K562 (cell line): ENCODE measurements around the gene KHSRP. TPM values are rescaled to one million over a fixed set of nuclear protein-coding genes. Genes with fewer than 3 reads are reported as not detected.

Experiments
- ARNT ChIP-seq, 2 experiments: fragments of 450-650 bp; IDR thresholded peaks; 2 replicates each; pipeline ENCODE4 v1.6.1; 2016; ENCODE audit warnings: mild to moderate bottlenecking in 1 of 2
- ATF7 ChIP-seq: fragments of 450-650 bp; IDR thresholded peaks from 2 replicates; pipeline ENCODE4 v1.7.1; 2014; ENCODE audit warnings: mild to moderate bottlenecking, moderate library complexity
- BCOR ChIP-seq: fragments of 450-650 bp; IDR thresholded peaks from 2 replicates; pipeline ENCODE4 v1.6.1; 2016
- BRD9 ChIP-seq: fragments of 450-650 bp; IDR thresholded peaks from 2 replicates; pipeline ENCODE4 v1.6.1; 2018; ENCODE audit warnings: low read depth; ENCODE audit not compliant: partially characterized antibody
- FIP1L1 ChIP-seq: fragments of 200-400 bp; formaldehyde crosslinking; IDR thresholded peaks from 2 replicates; pipeline ENCODE4 v1.6.1; 2018; ENCODE audit warnings: mild to moderate bottlenecking, low read depth, low read length; ENCODE audit not compliant: poor library complexity, severe bottlenecking
- HDAC2 ChIP-seq: fragments of 450-650 bp; IDR thresholded peaks from 2 replicates; pipeline ENCODE4 v1.6.1; 2016; ENCODE audit warnings: mild to moderate bottlenecking
- MAFK ChIP-seq: IDR thresholded peaks from 2 replicates; pipeline ENCODE4 v1.6.1; 2011; ENCODE audit warnings: low read length, improper control_type of control experiment
- MECOM ChIP-seq: fragments of 250-450 bp; sonication (Bioruptor Pico); IDR thresholded peaks from 2 replicates; pipeline ENCODE4 v1.8.0; 2022; ENCODE audit warnings: inconsistent platforms
- MEF2A ChIP-seq: IDR thresholded peaks from 2 replicates; pipeline ENCODE4 v1.6.1; 2011; ENCODE audit warnings: low read depth, mild to moderate bottlenecking, low read length, moderate library complexity; ENCODE audit not compliant: control insufficient read depth
- NCOA4 ChIP-seq: fragments of 450-650 bp; IDR thresholded peaks from 2 replicates; pipeline ENCODE4 v1.6.1; 2018; ENCODE audit warnings: mild to moderate bottlenecking; ENCODE audit not compliant: partially characterized antibody
- POLR2A ChIP-seq: fragments of 450-650 bp; conservative IDR thresholded peaks from 2 replicates; pipeline ENCODE4 v1.6.1; 2016
- PRMT5 ChIP-seq: sonication (generic); formaldehyde crosslinking; IDR thresholded peaks from 2 replicates; pipeline ENCODE4 v1.5.0; 2020; ENCODE audit warnings: missing genetic modification reagents
- PTBP1 ChIP-seq: fragments of 200-400 bp; formaldehyde crosslinking; IDR thresholded peaks from 2 replicates; pipeline ENCODE4 v1.6.1; 2017; ENCODE audit warnings: low read depth, low read length
- PTTG1 ChIP-seq: fragments of 450-650 bp; IDR thresholded peaks from 2 replicates; pipeline ENCODE4 v1.6.1; 2016; ENCODE audit warnings: low read depth, mild to moderate bottlenecking, missing genetic modification characterization, missing compliant biosample characterization
- RAD51 ChIP-seq: fragments of 450-650 bp; IDR thresholded peaks from 2 replicates; pipeline ENCODE4 v1.7.1; 2016; ENCODE audit warnings: low read depth, mild to moderate bottlenecking, borderline replicate concordance
- RHOXF2B ChIP-seq: fragments of 250-450 bp; sonication (Bioruptor Pico); conservative IDR thresholded peaks from 2 replicates; pipeline ENCODE4 v1.5.1; 2021
- ZNF143 ChIP-seq: sonication (generic); formaldehyde crosslinking; IDR thresholded peaks from 2 replicates; pipeline ENCODE4 v1.9.0; 2022; ENCODE audit warnings: mild to moderate bottlenecking, missing genetic modification reagents
- ZNF408 ChIP-seq: fragments of 250-450 bp; sonication (Bioruptor Pico); IDR thresholded peaks from 2 replicates; pipeline ENCODE4 v1.4.0; 2020; ENCODE audit warnings: low read depth, mild to moderate bottlenecking, moderate library complexity
- ZNF75A ChIP-seq: fragments of 450-650 bp; formaldehyde crosslinking; IDR thresholded peaks from 2 replicates; pipeline ENCODE4 v1.4.0; 2020; ENCODE audit warnings: mild to moderate bottlenecking
- polyA plus RNA-seq, 8 experiments: library from polyadenylated mRNA; depleted of rRNA in 4 of 8; stranded (reverse) in 5 of 8; unstranded in 3 of 8; fragments of >200 nt; fragmentation: Nextera tagmentation in 2 of 8; fragmentation: Illumina TruSeq in 1 of 8; extraction: Ambion mirVana in 2 of 8; extraction: Trizol in 1 of 8; gene quantifications; 2 replicates each; pipeline versions ENCODE4 v1.2.1 to v1.2.3, GENCODE V29; 2011 to 2014; ENCODE audit warnings: inconsistent platforms in 1 of 8, missing spikeins in 1 of 8
- total RNA-seq, 7 experiments: library from RNA; depleted of rRNA in 6 of 7; stranded (reverse); fragments of >200 nt in 6 of 7; fragmentation: Illumina TruSeq in 2 of 7; extraction: Trizol in 2 of 7; gene quantifications; 2 replicates each; pipeline versions ENCODE4 v1.2.1 to v1.2.3, GENCODE V29; 2011 to 2021; ENCODE audit warnings: low replicate concordance in 1 of 7
- TF ChIP-seq, protein P1 (sequence below): fragments of 250-450 bp; sonication (Bioruptor Pico); IDR thresholded peaks from 2 replicates; pipeline ENCODE4 v1.8.0; 2021; ENCODE audit warnings: mild to moderate bottlenecking, moderate library complexity
- TF ChIP-seq, protein P2 (sequence below): fragments of 250-450 bp; sonication (Bioruptor Pico); IDR thresholded peaks from 2 replicates; pipeline ENCODE4 v1.5.0; 2020; ENCODE audit warnings: mild to moderate bottlenecking, borderline replicate concordance
- TF ChIP-seq, protein P3 (sequence below): sonication (generic); formaldehyde crosslinking; IDR thresholded peaks from 2 replicates; pipeline ENCODE4 v1.8.1; 2023; ENCODE audit warnings: mild to moderate bottlenecking, missing genetic modification reagents
- TF ChIP-seq, protein P4 (sequence below), 2 experiments: fragments of 200-800 bp in 1 of 2; sonication (Bioruptor generic) in 1 of 2; sonication (generic) in 1 of 2; formaldehyde crosslinking in 1 of 2; IDR thresholded peaks in 1 of 2; conservative IDR thresholded peaks in 1 of 2; 2 replicates each; pipeline versions ENCODE4 v1.5.0 to v1.6.1; 2016 to 2020; ENCODE audit warnings: missing compliant biosample characterization in 1 of 2, missing genetic modification characterization in 1 of 2, missing genetic modification reagents in 1 of 2

Gene KHSRP
- total and polyA plus RNA-seq, 9 of the 15 experiments (the other 6 are each of a cell fraction or from before 2014, with no cell fraction given), result 4.2 to 564 (median 139) TPM

DNA sequence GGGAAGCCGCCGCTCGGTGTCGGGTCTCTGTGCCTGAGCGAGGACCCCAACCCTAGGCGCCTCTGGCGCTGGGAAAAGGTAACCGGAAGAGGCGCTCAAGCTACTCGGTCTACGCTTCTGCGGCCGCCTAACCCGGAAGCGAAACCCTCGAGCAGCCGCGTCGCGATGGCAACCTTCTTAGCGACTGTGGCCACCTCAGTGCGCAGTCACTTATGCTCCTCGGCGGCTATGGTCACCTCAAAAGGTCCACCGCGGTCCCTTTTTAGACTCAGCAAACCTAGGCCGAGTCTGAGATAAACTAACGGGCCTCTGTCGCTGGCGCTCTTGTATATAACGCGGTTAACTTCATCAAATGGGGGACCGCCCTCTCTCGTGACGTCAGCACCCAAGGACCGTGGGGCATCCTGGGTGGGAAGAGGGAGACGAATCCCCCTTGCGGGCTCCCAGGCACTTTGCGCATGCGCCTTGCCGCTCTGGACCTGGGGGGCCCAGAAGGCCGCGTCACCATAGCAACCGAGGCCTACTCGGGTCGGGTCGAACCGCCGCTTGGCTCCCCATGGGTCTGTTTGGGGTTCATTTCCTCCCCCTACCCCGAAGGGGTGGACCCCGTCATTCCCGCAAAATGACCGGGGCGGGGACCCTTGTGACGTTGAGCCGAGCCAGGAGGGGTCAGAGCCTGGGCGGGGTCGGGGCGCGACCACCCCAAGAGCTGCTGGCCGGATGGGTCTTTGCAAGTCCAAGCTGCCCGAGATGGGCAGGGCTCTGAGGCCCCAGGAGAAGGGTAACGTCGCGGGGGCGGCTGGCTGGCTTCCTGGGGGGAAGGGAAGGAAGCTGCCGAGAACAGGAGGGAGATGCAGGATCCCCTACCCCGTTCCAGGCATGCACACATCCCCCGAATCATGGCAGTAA is 31.3 kb downstream of the KHSRP start, which contains the start of gene GTF2F1 (continued):
- TF ChIP-seq ZNF75A, result no peak
- TF ChIP-seq BCOR, result no peak
- TF ChIP-seq ARNT (IDR thresholded peaks at IDR 0.05), result no peak
- TF ChIP-seq NCOA4, result no peak
- peak; percentile 47; the same call in 1 of the 2 replicates for TF ChIP-seq HDAC2
- TF ChIP-seq, protein P1, sequence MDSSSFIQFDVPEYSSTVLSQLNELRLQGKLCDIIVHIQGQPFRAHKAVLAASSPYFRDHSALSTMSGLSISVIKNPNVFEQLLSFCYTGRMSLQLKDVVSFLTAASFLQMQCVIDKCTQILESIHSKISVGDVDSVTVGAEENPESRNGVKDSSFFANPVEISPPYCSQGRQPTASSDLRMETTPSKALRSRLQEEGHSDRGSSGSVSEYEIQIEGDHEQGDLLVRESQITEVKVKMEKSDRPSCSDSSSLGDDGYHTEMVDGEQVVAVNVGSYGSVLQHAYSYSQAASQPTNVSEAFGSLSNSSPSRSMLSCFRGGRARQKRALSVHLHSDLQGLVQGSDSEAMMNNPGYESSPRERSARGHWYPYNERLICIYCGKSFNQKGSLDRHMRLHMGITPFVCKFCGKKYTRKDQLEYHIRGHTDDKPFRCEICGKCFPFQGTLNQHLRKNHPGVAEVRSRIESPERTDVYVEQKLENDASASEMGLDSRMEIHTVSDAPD (CRISPR knock-in tag), result no peak
- TF ChIP-seq PRMT5 (CRISPR knock-in tag), result no peak
- TF ChIP-seq RAD51, result no peak
- TF ChIP-seq RHOXF2B (CRISPR knock-in tag), result no peak
- TF ChIP-seq, protein P2, sequence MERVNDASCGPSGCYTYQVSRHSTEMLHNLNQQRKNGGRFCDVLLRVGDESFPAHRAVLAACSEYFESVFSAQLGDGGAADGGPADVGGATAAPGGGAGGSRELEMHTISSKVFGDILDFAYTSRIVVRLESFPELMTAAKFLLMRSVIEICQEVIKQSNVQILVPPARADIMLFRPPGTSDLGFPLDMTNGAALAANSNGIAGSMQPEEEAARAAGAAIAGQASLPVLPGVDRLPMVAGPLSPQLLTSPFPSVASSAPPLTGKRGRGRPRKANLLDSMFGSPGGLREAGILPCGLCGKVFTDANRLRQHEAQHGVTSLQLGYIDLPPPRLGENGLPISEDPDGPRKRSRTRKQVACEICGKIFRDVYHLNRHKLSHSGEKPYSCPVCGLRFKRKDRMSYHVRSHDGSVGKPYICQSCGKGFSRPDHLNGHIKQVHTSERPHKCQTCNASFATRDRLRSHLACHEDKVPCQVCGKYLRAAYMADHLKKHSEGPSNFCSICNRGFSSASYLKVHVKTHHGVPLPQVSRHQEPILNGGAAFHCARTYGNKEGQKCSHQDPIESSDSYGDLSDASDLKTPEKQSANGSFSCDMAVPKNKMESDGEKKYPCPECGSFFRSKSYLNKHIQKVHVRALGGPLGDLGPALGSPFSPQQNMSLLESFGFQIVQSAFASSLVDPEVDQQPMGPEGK (CRISPR knock-in tag), result no peak
- TF ChIP-seq MAFK, result no peak
- TF ChIP-seq, protein P3, sequence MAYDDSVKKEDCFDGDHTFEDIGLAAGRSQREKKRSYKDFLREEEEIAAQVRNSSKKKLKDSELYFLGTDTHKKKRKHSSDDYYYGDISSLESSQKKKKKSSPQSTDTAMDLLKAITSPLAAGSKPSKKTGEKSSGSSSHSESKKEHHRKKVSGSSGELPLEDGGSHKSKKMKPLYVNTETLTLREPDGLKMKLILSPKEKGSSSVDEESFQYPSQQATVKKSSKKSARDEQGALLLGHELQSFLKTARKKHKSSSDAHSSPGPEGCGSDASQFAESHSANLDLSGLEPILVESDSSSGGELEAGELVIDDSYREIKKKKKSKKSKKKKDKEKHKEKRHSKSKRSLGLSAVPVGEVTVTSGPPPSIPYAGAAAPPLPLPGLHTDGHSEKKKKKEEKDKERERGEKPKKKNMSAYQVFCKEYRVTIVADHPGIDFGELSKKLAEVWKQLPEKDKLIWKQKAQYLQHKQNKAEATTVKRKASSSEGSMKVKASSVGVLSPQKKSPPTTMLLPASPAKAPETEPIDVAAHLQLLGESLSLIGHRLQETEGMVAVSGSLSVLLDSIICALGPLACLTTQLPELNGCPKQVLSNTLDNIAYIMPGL, result no peak
- no peak for TF ChIP-seq MEF2A
- no peak for TF ChIP-seq PTTG1 (tag)
- TF ChIP-seq MECOM (CRISPR knock-in tag), result no peak
- no peak for TF ChIP-seq BRD9
- peak; percentile 71 for TF ChIP-seq POLR2A
- TF ChIP-seq, protein P4, sequence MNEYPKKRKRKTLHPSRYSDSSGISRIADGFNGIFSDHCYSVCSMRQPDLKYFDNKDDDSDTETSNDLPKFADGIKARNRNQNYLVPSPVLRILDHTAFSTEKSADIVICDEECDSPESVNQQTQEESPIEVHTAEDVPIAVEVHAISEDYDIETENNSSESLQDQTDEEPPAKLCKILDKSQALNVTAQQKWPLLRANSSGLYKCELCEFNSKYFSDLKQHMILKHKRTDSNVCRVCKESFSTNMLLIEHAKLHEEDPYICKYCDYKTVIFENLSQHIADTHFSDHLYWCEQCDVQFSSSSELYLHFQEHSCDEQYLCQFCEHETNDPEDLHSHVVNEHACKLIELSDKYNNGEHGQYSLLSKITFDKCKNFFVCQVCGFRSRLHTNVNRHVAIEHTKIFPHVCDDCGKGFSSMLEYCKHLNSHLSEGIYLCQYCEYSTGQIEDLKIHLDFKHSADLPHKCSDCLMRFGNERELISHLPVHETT (CRISPR knock-in tag; conservative IDR thresholded peaks at IDR 0.05 in 1 of 2, IDR thresholded peaks at IDR 0.05 in 1 of 2), result peak in 1 of 2 experiments; percentile 65; a peak in 2 of 4 replicates
- TF ChIP-seq PTBP1, result no peak
- TF ChIP-seq ZNF143 (CRISPR knock-in tag), result peak; percentile 67; the same call in 1 of the 2 replicates
- TF ChIP-seq ZNF408 (CRISPR knock-in tag), result no peak
- peak; percentile 95 for TF ChIP-seq ATF7
- TF ChIP-seq FIP1L1, result no peak
